Small intestine (tissue), 7 donors: ENCODE results near the gene LPAR1. TPM values are rescaled to one million over a fixed set of nuclear protein-coding genes. Genes with fewer than 3 reads are reported as not detected.

ENCODE experiments used
- DNase-seq, 2 donors: peaks; one replicate each; pipeline versions ENCODE4 v3.0.0 to v3.0.0-alpha.2; 2013
- FAIRE-seq: peaks from 2 replicates; lab custom pipeline; 2012; peaks lifted over from hg19 to GRCh38; lab: Jason Lieb, UNC
- H3K27ac ChIP-seq, 3 donors: one replicate each; pipeline ENCODE4 v1.5.1; 2013; ENCODE audit warnings: low read length in 2 of 3, mild to moderate bottlenecking in 2 of 3, control low read depth in 1 of 3, inconsistent platforms in 1 of 3, low read depth in 1 of 3, moderate library complexity in 1 of 3
- H3K27me3 ChIP-seq, 3 donors: one replicate each; pipeline ENCODE4 v1.6.1; 2013; ENCODE audit warnings: low read length in 3 of 3, inconsistent platforms in 1 of 3; ENCODE audit not compliant: control insufficient read depth in 3 of 3, insufficient read depth in 3 of 3
- H3K36me3 ChIP-seq, 3 donors: one replicate each; pipeline ENCODE4 v1.6.1; 2013; ENCODE audit warnings: low read length in 3 of 3, inconsistent platforms in 1 of 3, low read depth in 1 of 3, mild to moderate bottlenecking in 1 of 3, moderate library complexity in 1 of 3; ENCODE audit not compliant: control insufficient read depth in 3 of 3, insufficient read depth in 2 of 3
- H3K4me1 ChIP-seq, 3 donors: one replicate each; pipeline ENCODE4 v1.6.1; 2013; ENCODE audit warnings: low read length in 2 of 3, inconsistent platforms in 1 of 3, low read depth in 1 of 3, mild to moderate bottlenecking in 1 of 3, moderate library complexity in 1 of 3; ENCODE audit not compliant: control insufficient read depth in 3 of 3, insufficient read depth in 2 of 3
- H3K4me3 ChIP-seq, 3 donors: one replicate each; pipeline ENCODE4 v1.5.1; 2013; ENCODE audit warnings: low read length in 3 of 3, control low read depth in 1 of 3, inconsistent platforms in 1 of 3, low read depth in 1 of 3, mild to moderate bottlenecking in 1 of 3, moderate library complexity in 1 of 3
- H3K9me3 ChIP-seq, 2 donors: one replicate each; pipeline ENCODE4 v1.6.1; 2013; ENCODE audit warnings: low read depth in 1 of 2, low read length in 1 of 2; ENCODE audit not compliant: control insufficient read depth in 2 of 2, insufficient read depth in 1 of 2
- WGBS, 3 donors: extraction: QIAGEN DNeasy Blood & Tissue Kit; methylation state at CpG; one replicate each; pipeline ENCODE4 v1.1.7; 2013; 5-methylcytosine and 5-hydroxymethylcytosine counted together
- polyA plus RNA-seq, 4 donors: library from polyadenylated mRNA; stranded (reverse) in 3 of 4; unstranded in 1 of 4; fragments of 200-250 nt in 3 of 4; fragments of 120-200 nt in 1 of 4; gene quantifications; one replicate each; pipeline versions ENCODE4 v1.2.1 to v1.2.3, GENCODE V29; 2013
- donor health status: healthy with polysubstance abuse.
- donor health status: control.
- donor health status: control.
- donor health status: Bipolar disorder and iron deficiency.
- donor health status: healthy.

The LPAR1 gene
- polyA plus RNA-seq, 4 donors = 7.4 to 15.7 (median 11.4) TPM

DNA sequence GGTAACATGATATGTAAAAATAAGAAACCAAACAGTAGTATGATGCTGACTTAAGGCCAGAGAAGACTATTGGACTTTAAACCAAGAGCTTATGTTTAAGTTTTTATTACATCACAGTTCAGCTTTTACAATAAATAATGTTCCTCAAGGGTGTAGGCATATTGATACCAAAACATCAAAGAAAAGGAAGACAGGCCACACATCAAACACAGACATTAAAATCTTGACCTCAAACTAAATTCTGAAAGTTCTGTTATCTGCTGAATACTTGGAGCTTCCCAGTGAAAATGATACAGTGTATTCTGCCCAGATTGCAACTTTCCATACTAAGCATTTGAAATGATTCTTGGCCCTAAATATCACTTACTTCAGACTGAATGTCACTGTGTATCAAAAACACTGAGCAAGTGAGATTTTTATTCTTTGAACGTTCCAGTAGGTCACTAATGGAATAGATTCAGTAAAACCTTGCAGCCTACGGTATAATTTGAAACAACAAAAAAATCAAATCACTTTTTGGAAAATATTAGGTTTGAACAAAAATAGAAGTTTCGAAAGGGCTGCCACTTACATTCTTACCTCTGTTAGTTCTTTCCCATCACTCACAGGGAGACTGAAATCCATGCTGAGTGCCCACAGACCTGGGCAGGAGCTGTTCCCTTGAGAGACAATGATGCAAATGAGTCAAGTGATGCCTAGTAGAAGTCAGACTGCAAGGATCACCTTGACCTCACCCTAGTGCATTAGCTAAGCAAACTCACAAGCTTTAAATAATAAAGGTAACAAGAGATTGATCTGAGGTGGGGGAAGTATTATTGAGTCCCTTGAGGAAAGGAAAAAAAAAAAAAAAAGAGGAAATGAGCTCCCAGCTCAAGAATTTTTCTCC is 2.5 kb downstream of the LPAR1 start:
- DNase-seq = no peak
- Histone ChIP-seq H3K4me1 (peaks cover 0 to 14% (median 0%) of the 10 kb centered on the region in 3 donors), H3K4me3 (peak overlapping the region in 2 of 3 donors; percentile 81 to 98), H3K27ac (peak overlapping the region in 1 of 3 donors; percentile 83), H3K9me3 (no peaks in the 10 kb centered on the region), H3K27me3 (peaks cover 0 to 3% (median 0%) of the 10 kb centered on the region in 3 donors), H3K36me3 (peaks cover 0 to 3% (median 0%) of the 10 kb centered on the region in 3 donors)
- FAIRE-seq = no peak
- WGBS, 3 donors = 72 to 75% (median 73%) methylated on average over 3 of the region's 3 CpGs

- Histone ChIP-seq H3K4me3 (no peak overlapping the region), H3K27me3 (peaks cover 0 to 3% (median 0%) of the 10 kb centered on the region in 3 donors), H3K27ac (peak overlapping the region in 1 of 3 donors; percentile 52), H3K4me1 (peaks cover 0 to 14% (median 0%) of the 10 kb centered on the region in 3 donors), H3K36me3 (peaks cover 0 to 3% (median 1%) of the 10 kb centered on the region in 3 donors), H3K9me3 (no peaks in the 10 kb centered on the region)
- FAIRE-seq = no peak
- WGBS, 3 donors = 66 to 73% (median 71%) methylated on average over 9 of the region's 9 CpGs
- no peak for DNase-seq
Measured at GRCh38 chr9:111034898-111035539, 3.3 kb downstream of the LPAR1 start.

DNA sequence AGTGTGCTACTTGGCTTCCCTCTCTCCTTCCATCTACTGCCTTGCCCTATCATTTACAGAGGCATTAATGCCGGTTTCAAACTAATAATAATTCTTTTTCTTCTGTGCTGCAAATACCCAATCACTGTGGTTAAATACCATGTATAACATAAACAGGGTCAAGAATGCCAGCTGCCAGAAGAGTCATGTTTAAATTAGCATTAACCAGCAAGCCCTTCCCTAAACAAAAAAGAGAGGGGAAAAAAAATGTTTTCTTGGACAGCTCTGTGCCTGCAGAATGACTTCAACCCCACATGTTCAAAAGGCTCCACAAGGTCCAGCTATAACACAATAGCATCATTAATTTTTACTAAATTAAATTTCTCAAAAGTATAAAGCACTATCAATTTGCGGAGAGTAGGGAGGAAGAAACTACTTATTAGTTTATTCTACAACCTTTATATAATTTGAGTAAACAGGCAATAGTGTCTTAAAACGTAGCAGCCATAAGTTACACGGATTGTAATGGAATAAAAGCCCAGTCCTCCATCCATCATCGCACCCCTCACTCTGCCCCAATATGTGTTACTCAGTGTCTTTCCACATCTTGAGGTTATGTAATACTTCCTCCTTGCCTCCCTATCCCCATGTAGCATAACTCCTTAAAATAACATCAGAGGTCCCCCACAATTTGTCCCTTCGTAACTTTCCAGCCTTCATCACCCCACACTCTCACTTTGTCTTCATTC is 3.9 kb downstream of the LPAR1 start:
- Histone ChIP-seq H3K4me1 (peaks cover 0 to 14% (median 0%) of the 10 kb centered on the region in 3 donors), H3K9me3 (no peaks in the 10 kb centered on the region), H3K27ac (peak overlapping the region in 1 of 3 donors; percentile 52), H3K36me3 (peaks cover 0 to 3% (median 1%) of the 10 kb centered on the region in 3 donors), H3K27me3 (peaks cover 0 to 3% (median 0%) of the 10 kb centered on the region in 3 donors), H3K4me3 (no peak overlapping the region)
- 67 to 91% (median 79%) methylated on average over 6 of the region's 6 CpGs for WGBS, 3 donors
- DNase-seq = no peak
- FAIRE-seq = no peak

DNA sequence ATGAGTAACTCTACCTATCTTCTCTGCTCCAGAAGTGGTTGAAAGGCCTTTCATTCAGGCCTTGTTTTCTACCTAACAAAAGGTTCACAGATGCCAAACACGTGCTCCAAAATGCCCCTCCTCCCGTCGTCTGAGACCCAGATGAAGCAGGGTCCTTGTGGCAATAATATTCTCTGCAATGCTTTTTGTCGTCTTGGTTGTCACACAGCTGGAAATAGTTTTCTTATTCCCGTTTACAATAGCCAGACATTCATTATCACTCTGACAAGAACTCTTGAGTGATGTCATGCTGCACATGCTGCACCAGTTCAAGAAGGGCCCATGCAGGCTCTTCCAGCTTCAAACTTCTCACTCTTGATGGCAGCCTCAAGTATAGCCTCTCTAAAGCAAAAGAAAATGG is 7.8 kb downstream of the LPAR1 start:
- no peak for DNase-seq
- H3K27me3 ChIP-seq = no peaks in the 10 kb centered on the region
- 66 to 83% (median 80%) methylated on average over 5 of the region's 5 CpGs for WGBS, 3 donors
- H3K9me3 ChIP-seq = no peaks in the 10 kb centered on the region
- peaks cover 0 to 3% (median 1%) of the 10 kb centered on the region in 3 donors for H3K36me3 ChIP-seq
- H3K4me1 ChIP-seq = peaks cover 0 to under 1% (median 0%) of the 10 kb centered on the region in 3 donors
- no peak for FAIRE-seq
- no peak overlapping the region for H3K27ac ChIP-seq
- no peak overlapping the region for H3K4me3 ChIP-seq

DNA sequence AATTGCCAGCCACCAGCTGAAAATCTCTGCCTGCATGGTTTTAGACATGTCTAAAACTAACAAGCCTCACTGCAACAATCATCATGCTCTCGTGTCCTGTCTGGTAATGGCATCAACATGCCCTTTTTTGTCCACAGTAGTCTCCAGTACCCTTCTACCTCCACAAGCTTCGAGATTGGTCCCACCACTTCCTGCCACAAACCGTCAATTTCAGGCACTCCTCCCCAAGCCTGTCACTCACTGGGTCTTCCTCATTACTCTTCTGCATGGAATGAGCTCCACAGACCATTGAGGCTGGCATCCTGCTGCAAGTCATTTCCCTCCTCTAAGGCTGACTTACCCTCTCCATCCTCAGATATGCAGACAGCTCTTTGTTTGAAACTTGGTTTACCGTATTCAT is 9.0 kb downstream of the LPAR1 start:
- Histone ChIP-seq H3K4me1 (no peaks in the 10 kb centered on the region), H3K27me3 (no peaks in the 10 kb centered on the region), H3K27ac (no peak overlapping the region), H3K9me3 (no peaks in the 10 kb centered on the region), H3K4me3 (no peak overlapping the region), H3K36me3 (peaks cover 0 to 1% (median 0%) of the 10 kb centered on the region in 3 donors)
- no peak for FAIRE-seq
- 66 to 85% (median 71%) methylated on average over 4 of the region's 4 CpGs for WGBS, 3 donors
- DNase-seq = no peak

GRCh38 chr9:111027798-111028197 is 10.5 kb downstream of the LPAR1 start:
- Histone ChIP-seq H3K4me3 (no peak overlapping the region), H3K36me3 (peaks cover 0 to 1% (median 0%) of the 10 kb centered on the region in 3 donors), H3K9me3 (no peaks in the 10 kb centered on the region), H3K27ac (no peak overlapping the region), H3K4me1 (no peaks in the 10 kb centered on the region), H3K27me3 (no peaks in the 10 kb centered on the region)
- 64 to 82% (median 72%) methylated on average over 2 of the region's 2 CpGs for WGBS, 3 donors
- FAIRE-seq = no peak
- DNase-seq = no peak

GRCh38 chr9:111023128-111023527 is 15.1 kb downstream of the LPAR1 start:
- FAIRE-seq (no peak), DNase-seq (no peak)
- H3K27me3 ChIP-seq = no peaks in the 10 kb centered on the region
- no peak overlapping the region for H3K27ac ChIP-seq
- peaks cover 0 to 4% (median 0%) of the 10 kb centered on the region in 3 donors for H3K4me1 ChIP-seq
- WGBS, 3 donors = 73 to 94% (median 73%) methylated on average over 3 of the region's 3 CpGs
- no peaks in the 10 kb centered on the region for H3K36me3 ChIP-seq
- H3K4me3 ChIP-seq = no peak overlapping the region
- no peaks in the 10 kb centered on the region for H3K9me3 ChIP-seq

DNA sequence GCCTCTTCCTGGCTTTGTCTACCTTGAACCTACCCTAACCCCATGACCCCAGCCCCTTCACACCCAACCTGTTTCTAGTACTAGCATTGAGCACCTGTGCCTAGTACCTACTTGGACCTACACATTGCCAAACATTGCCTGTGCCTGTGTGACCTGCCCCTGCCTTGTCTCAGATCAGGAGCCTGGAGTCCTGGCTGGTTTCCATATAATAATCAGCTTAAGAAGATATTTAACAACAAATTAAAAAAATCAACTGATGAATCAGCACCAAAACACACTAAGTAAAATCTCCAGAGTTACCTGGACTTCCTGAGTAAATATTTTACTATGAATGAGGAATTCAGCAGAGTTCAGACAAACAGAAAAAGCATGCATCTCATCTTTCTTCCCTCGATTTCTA is 17.7 kb downstream of the LPAR1 start:
- no peak for FAIRE-seq
- Histone ChIP-seq H3K4me3 (no peak overlapping the region), H3K27ac (no peak overlapping the region), H3K36me3 (no peaks in the 10 kb centered on the region), H3K27me3 (no peaks in the 10 kb centered on the region), H3K4me1 (peaks cover 2 to 17% (median 10%) of the 10 kb centered on the region in 3 donors), H3K9me3 (no peaks in the 10 kb centered on the region)
- DNase-seq = no peak
- WGBS, 3 donors = 71 to 82% (median 71%) methylated on average over 1 of the region's 1 CpG
